K562 (cell line): ENCODE measurements around the gene SSU72. TPM values are rescaled to one million over a fixed set of nuclear protein-coding genes. Genes with fewer than 3 reads are reported as not detected.
"Not testable (repeated sequence)": the region's sequence is repeated elsewhere in the genome, so short reads cannot be mapped to it uniquely, and the experiment has no call there.

ENCODE experiments used
- ATAC-seq: fragments of 200-7000 bp; cut with Tn5 transposase; 3 replicates; pipeline ENCODE4 v1.9.1; 2020; ENCODE audit warnings: moderate library complexity
- BruUV-seq: library from RNA; stranded (reverse); fragments of 400-500 nt; replicated peaks from 2 replicates; lab custom pipeline; 2021; lab: Mats Ljungman, UMichigan
- CTCF ChIA-PET: fragments of 300-600 bp; formaldehyde crosslinking; extraction: SDS; loops from one replicate; lab custom pipeline; 2021; ENCODE audit warnings: low intra/inter-chr PET ratio; lab: Yijun Ruan, JAX
- POLR2A ChIA-PET: fragments of 300-600, 350-650 bp; sonication (Branson Sonifier 250); formaldehyde crosslinking; extraction: SDS; loops from one replicate; lab custom pipeline; 2021; ENCODE audit warnings: antibody characterized with exemption, inconsistent platforms; lab: Yijun Ruan, JAX
- DNase-seq, 4 experiments: peaks; one replicate each; pipeline versions ENCODE4 v3.0.0 to v3.0.0-alpha.2; 2011 to 2018; ENCODE audit warnings: low spot score in 3 of 4, mixed read lengths in 3 of 4; ENCODE audit errors: extremely low read depth in 1 of 4
- FAIRE-seq: peaks from 2 replicates; lab custom pipeline; 2011; peaks lifted over from hg19 to GRCh38; lab: Jason Lieb, UNC
- H2AFZ ChIP-seq: 2 replicates; pipeline ENCODE4 v1.6.0; 2011; ENCODE audit warnings: low read depth, low read length, control low read depth, inconsistent platforms
- H3K27ac ChIP-seq: fragments of 200-600 bp; 3 replicates; pipeline ENCODE4 v1.8.0; 2011; ENCODE audit warnings: low read depth, mild to moderate bottlenecking, control low read depth, inconsistent platforms, low read length, moderate library complexity, mixed read lengths; ENCODE audit errors: extremely low read depth
- H3K27me3 ChIP-seq, 2 experiments: fragments of 300-600 bp in 1 of 2; 2 replicates in 1 of 2; 3 replicates in 1 of 2; pipeline versions ENCODE4 v1.6.0 to v1.8.0; 2011; ENCODE audit warnings: inconsistent platforms in 2 of 2, low read length in 2 of 2, mild to moderate bottlenecking in 1 of 2, mixed read lengths in 1 of 2, moderate library complexity in 1 of 2; ENCODE audit not compliant: control insufficient read depth in 2 of 2, insufficient read depth in 2 of 2
- H3K36me3 ChIP-seq: fragments of 300-600 bp; 3 replicates; pipeline ENCODE4 v1.8.0; 2011; ENCODE audit warnings: mild to moderate bottlenecking, low read length, inconsistent platforms; ENCODE audit not compliant: control insufficient read depth, insufficient read depth
- H3K4me1 ChIP-seq, 2 experiments: fragments of 200-600 bp in 1 of 2; replicated peaks in 1 of 2; 2 replicates in 1 of 2; 3 replicates in 1 of 2; pipeline versions ENCODE4 v1.5.1 to v1.8.0; 2011; ENCODE audit warnings: inconsistent platforms in 2 of 2, low read length in 2 of 2, mild to moderate bottlenecking in 1 of 2, mixed read lengths in 1 of 2, moderate library complexity in 1 of 2; ENCODE audit not compliant: control insufficient read depth in 2 of 2, insufficient read depth in 2 of 2
- H3K4me2 ChIP-seq: 2 replicates; pipeline ENCODE4 v1.6.1; 2011; ENCODE audit warnings: low read length, control low read depth, inconsistent platforms, mixed read lengths; ENCODE audit not compliant: insufficient read depth
- H3K4me3 ChIP-seq: fragments of 200-600 bp; sonication (generic), shearing (Covaris generic); 2 replicates; pipeline ENCODE4 v1.5.1; 2016; ENCODE audit warnings: control low read depth, inconsistent platforms
- H3K79me2 ChIP-seq: fragments of 200-600 bp; 3 replicates; pipeline ENCODE4 v1.8.0; 2011; ENCODE audit warnings: low read length, inconsistent platforms; ENCODE audit not compliant: control insufficient read depth, insufficient read depth
- H3K9ac ChIP-seq, 2 experiments: 2 replicates each; pipeline versions ENCODE4 v1.6.0 to v1.6.1; 2011; ENCODE audit warnings: low read depth in 2 of 2, low read length in 2 of 2, control low read depth in 1 of 2, inconsistent platforms in 1 of 2, mild to moderate bottlenecking in 1 of 2, mixed read lengths in 1 of 2; ENCODE audit not compliant: insufficient read depth in 1 of 2
- H3K9me1 ChIP-seq: one replicate; pipeline ENCODE4 v1.6.0; 2011; ENCODE audit warnings: inconsistent platforms, mild to moderate bottlenecking, low read length, moderate library complexity; ENCODE audit not compliant: control insufficient read depth, insufficient read depth
- H3K9me3 ChIP-seq: replicated peaks from 2 replicates; pipeline ENCODE4 v1.5.1; 2011; ENCODE audit warnings: low read depth, low read length, inconsistent platforms; ENCODE audit not compliant: control insufficient read depth, insufficient read depth
- H4K20me1 ChIP-seq: replicated peaks from 2 replicates; pipeline ENCODE4 v1.6.1; 2011; ENCODE audit warnings: low read length, inconsistent platforms, mixed read lengths; ENCODE audit not compliant: control insufficient read depth, insufficient read depth
- BRF1 ChIP-seq: IDR thresholded peaks from 3 replicates; pipeline ENCODE4 v1.6.1; 2011; ENCODE audit warnings: borderline replicate concordance, mild to moderate bottlenecking; ENCODE audit not compliant: insufficient read length; ENCODE audit errors: extremely low read depth
- FIP1L1 ChIP-seq: fragments of 200-400 bp; formaldehyde crosslinking; IDR thresholded peaks from 2 replicates; pipeline ENCODE4 v1.6.1; 2018; ENCODE audit warnings: mild to moderate bottlenecking, low read depth, low read length; ENCODE audit not compliant: poor library complexity, severe bottlenecking
- GABPA ChIP-seq: fragments of 200-800 bp; sonication (Bioruptor generic); conservative IDR thresholded peaks from 2 replicates; pipeline ENCODE4 v1.6.1; 2016; ENCODE audit warnings: low read depth, missing genetic modification characterization, missing compliant biosample characterization
- KDM4B ChIP-seq, 2 experiments: fragments of 450-650 bp in 1 of 2; sonication (generic) in 1 of 2; IDR thresholded peaks; 2 replicates each; pipeline ENCODE4 v1.6.1; 2016 to 2017; ENCODE audit warnings: borderline replicate concordance in 2 of 2, antibody characterized with exemption in 1 of 2, low read depth in 1 of 2, mild to moderate bottlenecking in 1 of 2
- NFIX ChIP-seq: fragments of 250-450 bp; sonication (Bioruptor Pico); IDR thresholded peaks from 2 replicates; pipeline ENCODE4 v1.4.0; 2020; ENCODE audit warnings: low read depth, mild to moderate bottlenecking, moderate library complexity
- PRMT5 ChIP-seq: sonication (generic); formaldehyde crosslinking; IDR thresholded peaks from 2 replicates; pipeline ENCODE4 v1.5.0; 2020; ENCODE audit warnings: missing genetic modification reagents
- SIN3A ChIP-seq, 2 experiments: fragments of 150-350 bp in 1 of 2; IDR thresholded peaks; 2 replicates each; pipeline ENCODE4 v1.6.1; 2011 to 2016; ENCODE audit warnings: borderline replicate concordance in 2 of 2, low read depth in 2 of 2, low read length in 2 of 2, mild to moderate bottlenecking in 2 of 2, moderate library complexity in 2 of 2; ENCODE audit not compliant: control insufficient read depth in 1 of 2
- TCF7L2 ChIP-seq: fragments of 150-350 bp; IDR thresholded peaks from 2 replicates; pipeline ENCODE4 v1.6.1; 2016; ENCODE audit warnings: low read depth, mild to moderate bottlenecking, low read length, moderate library complexity
- THRAP3 ChIP-seq: fragments of 450-650 bp; IDR thresholded peaks from 2 replicates; pipeline ENCODE4 v1.6.1; 2016; ENCODE audit warnings: mild to moderate bottlenecking, inconsistent platforms, borderline replicate concordance
- ZNF583 ChIP-seq: fragments of 250-450 bp; sonication (Bioruptor Pico); IDR thresholded peaks from 2 replicates; pipeline ENCODE4 v1.4.0; 2020
- ZNF766 ChIP-seq: fragments of 200-800 bp; sonication (Bioruptor generic); conservative IDR thresholded peaks from 2 replicates; pipeline ENCODE4 v1.6.1; 2016; ENCODE audit warnings: missing genetic modification characterization, missing compliant biosample characterization
- WGBS: fragments of 100-300 bp; shearing (Covaris generic); methylation state at CpG from one replicate; pipeline ENCODE4 v1.1.6; 2016; ENCODE audit warnings: low coverage, mixed read lengths; ENCODE audit not compliant: insufficient coverage; ENCODE audit errors: missing lambda C conversion rate; 5-methylcytosine and 5-hydroxymethylcytosine counted together
- in situ Hi-C: fragments of 300-500 bp; cut with MboI; formaldehyde crosslinking; loops from 4 replicates; pipeline ENCODE4 v1.15.0; 2018; ENCODE audit warnings: inconsistent platforms, mixed read lengths
- intact Hi-C: fragments of 100-400 bp; cut with micrococcal nuclease; formaldehyde crosslinking; loops from 2 replicates; pipeline ENCODE4 v1.14.2; 2022
- polyA plus RNA-seq, 8 experiments: library from polyadenylated mRNA; depleted of rRNA in 4 of 8; stranded (reverse) in 5 of 8; unstranded in 3 of 8; fragments of >200 nt; fragmentation: Nextera tagmentation in 2 of 8; fragmentation: Illumina TruSeq in 1 of 8; extraction: Ambion mirVana in 2 of 8; extraction: Trizol in 1 of 8; gene quantifications; 2 replicates each; pipeline versions ENCODE4 v1.2.1 to v1.2.3, GENCODE V29; 2011 to 2014; ENCODE audit warnings: inconsistent platforms in 1 of 8, missing spikeins in 1 of 8
- total RNA-seq, 7 experiments: library from RNA; depleted of rRNA in 6 of 7; stranded (reverse); fragments of >200 nt in 6 of 7; fragmentation: Illumina TruSeq in 2 of 7; extraction: Trizol in 2 of 7; gene quantifications; 2 replicates each; pipeline versions ENCODE4 v1.2.1 to v1.2.3, GENCODE V29; 2011 to 2021; ENCODE audit warnings: low replicate concordance in 1 of 7
- TF ChIP-seq, protein P1 (sequence below): sonication (generic); formaldehyde crosslinking; IDR thresholded peaks from 2 replicates; pipeline ENCODE4 v1.8.0; 2023; ENCODE audit warnings: mild to moderate bottlenecking, missing genetic modification reagents

Gene SSU72
- total and polyA plus RNA-seq, 9 of the 15 experiments (the other 6 are each of a cell fraction or from before 2014, with no cell fraction given), result 70.8 to 201 (median 94.6) TPM

DNA sequence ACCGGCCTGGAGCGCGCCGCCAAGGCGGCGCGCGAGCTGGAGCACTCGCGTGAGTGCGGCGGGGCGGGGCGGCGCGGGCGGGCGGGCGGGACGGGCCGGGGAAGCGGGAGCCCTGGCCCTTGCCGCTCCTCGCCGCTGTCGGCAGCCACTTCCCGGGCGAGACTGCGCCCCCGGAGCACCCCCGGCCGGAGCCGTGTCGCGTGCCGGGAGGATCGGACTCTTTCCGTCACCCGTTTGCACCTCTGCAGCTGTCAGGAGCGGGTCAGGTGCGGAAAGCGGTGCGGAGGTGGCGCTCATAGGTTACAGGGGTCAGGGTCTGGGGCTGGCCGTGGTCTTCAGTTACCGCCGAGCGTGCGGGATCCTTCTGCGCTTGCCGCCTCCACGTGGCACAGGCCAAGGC, 62.2 kb downstream of the SSU72 start:
- H3K4me3 ChIP-seq, result peak overlapping the region; percentile 93
- ATAC-seq, result peak; percentile 17
- H2AFZ ChIP-seq, H4K20me1 ChIP-seq, H3K27me3 ChIP-seq, H3K9me3 ChIP-seq, CTCF ChIA-PET, H3K27ac ChIP-seq, BruUV-seq, in situ Hi-C loops, FAIRE-seq, POLR2A ChIA-PET, H3K9me1 ChIP-seq: not testable (repeated sequence)
- DNase-seq, result peak in 1 of 4 experiments; percentile 45
- peaks cover 28% of the 10 kb centered on the region; the same call in 2 of the 3 replicates for H3K36me3 ChIP-seq
- H3K9ac ChIP-seq, result peak overlapping the region; percentile 66 to 100; a peak in 3 of 4 replicates
- 1% methylated on average over 30 of the region's 52 CpGs for WGBS
- intact Hi-C loops, result loop anchor here (5.0 to 10.0 kb wide), 2 partner anchors 118 to 395 kb away; partner anchors contain the start of gene CCNL2
- peak overlapping the region; percentile 78; the same call in 1 of the 2 replicates for H3K4me2 ChIP-seq
- TF ChIP-seq SIN3A (IDR thresholded peaks at IDR 0.05; ENCODE audit: borderline replicate concordance in 2 of 2, control insufficient read depth in 1 of 2, low read depth in 2 of 2, low read length in 2 of 2), result peak in 1 of 2 experiments; percentile 20; a peak in 1 of 4 replicates
- peaks cover 0 to 19% of the 10 kb centered on the region in 2 experiments; a peak in 2 of 5 replicates for H3K4me1 ChIP-seq
- peaks cover 45% of the 10 kb centered on the region for H3K79me2 ChIP-seq

- ATAC-seq, result peak; percentile 96
- POLR2A ChIA-PET, result interaction anchor here (0.6 to 1.5 kb wide), 8 partner anchors 12 to 137 kb away, joined by 3 to 6 read pairs (median 3); partner anchors contain the start of genes AURKAIP1, CCNL2 and MRPL20
- BruUV-seq, result no TSS peak
- H3K4me2 ChIP-seq, result peak within 1 kb of the TSS; percentile 95
- H3K9me3 ChIP-seq, result no peaks in the 10 kb centered on the region; the same call in 1 of the 2 replicates
- no peaks in the 10 kb centered on the region for H4K20me1 ChIP-seq
- CTCF ChIA-PET, result no interaction called here
- peaks cover 24% of the 10 kb centered on the region; the same call in 2 of the 3 replicates for H3K36me3 ChIP-seq
- intact Hi-C loops (loop anchor here (5.0 to 10.0 kb wide), 2 partner anchors 117 to 396 kb away; partner anchors contain the start of gene CCNL2), in situ Hi-C loops (no loop called here)
- H3K9ac ChIP-seq, result peak within 1 kb of the TSS; percentile 97 to 100
- WGBS, result under 1% methylated on average over 81 of the region's 99 CpGs
- peak within 1 kb of the TSS; percentile 91 for H3K27ac ChIP-seq
- FAIRE-seq, result peak; percentile 96
- no peaks in the 10 kb centered on the region for H3K27me3 ChIP-seq
- peaks cover 45% of the 10 kb centered on the region for H3K79me2 ChIP-seq
- peak within 1 kb of the TSS; percentile 93 for H3K4me3 ChIP-seq
- peak within 1 kb of the TSS; percentile 98 for H2AFZ ChIP-seq
- no peaks in the 10 kb centered on the region for H3K9me1 ChIP-seq
- H3K4me1 ChIP-seq, result peaks cover 0 to 19% of the 10 kb centered on the region in 2 experiments; a peak in 2 of 5 replicates
- peak; percentile 93 to 100 (median 96) for DNase-seq
- TF ChIP-seq GABPA, result peak; percentile 71
- no peak; the same call in 1 of the 2 replicates for TF ChIP-seq TCF7L2
- no peak for TF ChIP-seq NFIX (CRISPR knock-in tag)
- no peak for TF ChIP-seq ZNF583
- no peak for TF ChIP-seq THRAP3
- no peak for TF ChIP-seq BRF1
- TF ChIP-seq ZNF766 (CRISPR knock-in tag), result peak; percentile 76; the same call in 1 of the 2 replicates
- peak in 1 of 2 experiments; percentile 57; a peak in 2 of 4 replicates for TF ChIP-seq KDM4B (IDR thresholded peaks at IDR 0.05; ENCODE audit: borderline replicate concordance in 2 of 2, low read depth in 1 of 2)
- TF ChIP-seq, protein P1, sequence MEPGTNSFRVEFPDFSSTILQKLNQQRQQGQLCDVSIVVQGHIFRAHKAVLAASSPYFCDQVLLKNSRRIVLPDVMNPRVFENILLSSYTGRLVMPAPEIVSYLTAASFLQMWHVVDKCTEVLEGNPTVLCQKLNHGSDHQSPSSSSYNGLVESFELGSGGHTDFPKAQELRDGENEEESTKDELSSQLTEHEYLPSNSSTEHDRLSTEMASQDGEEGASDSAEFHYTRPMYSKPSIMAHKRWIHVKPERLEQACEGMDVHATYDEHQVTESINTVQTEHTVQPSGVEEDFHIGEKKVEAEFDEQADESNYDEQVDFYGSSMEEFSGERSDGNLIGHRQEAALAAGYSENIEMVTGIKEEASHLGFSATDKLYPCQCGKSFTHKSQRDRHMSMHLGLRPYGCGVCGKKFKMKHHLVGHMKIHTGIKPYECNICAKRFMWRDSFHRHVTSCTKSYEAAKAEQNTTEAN (CRISPR knock-in tag), result no peak; the same call in 1 of the 2 replicates
- TF ChIP-seq FIP1L1, result peak; percentile 85
- no peak for TF ChIP-seq PRMT5 (CRISPR knock-in tag)
Observed at GRCh38 chr1:1511533-1512285, 63.0 kb downstream of the SSU72 start, which contains the start of gene ATAD3A. Gene ATAD3A, plus strand, starts transcription at chr1:1512162. Its CDS starts 107 bp downstream, at chr1:1512269.
